ENCODE data around the gene ZRANB2. TPM values are rescaled to one million over a fixed set of nuclear protein-coding genes. Genes with fewer than 3 reads are reported as not detected.

ZRANB2 gene
- total RNA-seq, 1 experiment from 2014 or later: 103 TPM

GRCh38 chr1:71047635-71048607 lies 32.9 kb downstream of the ZRANB2 start, which contains the start of gene PTGER3:
Gene PTGER3 (minus strand): TSS chr1:71047816. CDS start chr1:71047577, 239 bp downstream.
- H4K8ac ChIP-seq (replicated peaks; ENCODE audit: insufficient read length, low read depth, low read length): no peak within 1 kb of the TSS
- no peaks in the 10 kb centered on the region for H4K20me1 ChIP-seq (ENCODE audit: control insufficient read depth, insufficient read depth, insufficient read length)
- H3K79me2 ChIP-seq (ENCODE audit: insufficient read depth, low read length): no peaks in the 10 kb centered on the region
- H3K4me1 ChIP-seq (ENCODE audit: insufficient read depth, low read length): 0 out of 2 replicates have a peak, but pooled peaks cover 2% of the 10 kb centered on the region
- no peak within 1 kb of the TSS for H3K18ac ChIP-seq (ENCODE audit: insufficient read length, low read depth, low read length)
- H3K27me3 ChIP-seq (ENCODE audit: insufficient read depth, low read length): peaks cover 10% of the 10 kb centered on the region; the same call in 1 of the 2 replicates
- no peak within 1 kb of the TSS for H3K9ac ChIP-seq (ENCODE audit: extremely low read depth, insufficient read length, low read length)
- no peak within 1 kb of the TSS for H3T11ph ChIP-seq (ENCODE audit: low read length)
- H2BK120ac ChIP-seq (ENCODE audit: low read depth, low read length, poor library complexity, severe bottlenecking): no peak within 1 kb of the TSS
- no peak within 1 kb of the TSS for H2BK20ac ChIP-seq (ENCODE audit: low read depth, low read length, poor library complexity, severe bottlenecking)
- H3K4me2 ChIP-seq (ENCODE audit: insufficient read depth, insufficient read length, low read length): peak within 1 kb of the TSS; percentile 62
- no peak within 1 kb of the TSS for H2BK12ac ChIP-seq (ENCODE audit: insufficient read length, low read depth, low read length)
- no CpG with 5 or more reads among the region's 56 CpGs for WGBS (ENCODE audit: extremely low coverage, insufficient read length, low lambda C conversion rate)
- Mint-ChIP-seq H3K36me3 (ENCODE audit: insufficient read depth in 1 of 3, low read depth in 3 of 3) (no peaks in the 10 kb centered on the region), H3K4me3 (peak within 1 kb of the TSS; percentile 66 to 84), H3K9me3 (no peaks in the 10 kb centered on the region), H3K27ac (no peak within 1 kb of the TSS; a peak in 1 of 7 replicates), H3K4me1 (peaks cover 4 to 5% of the 10 kb centered on the region in 2 experiments; a peak in 3 of 4 replicates), H3K27me3 (ENCODE audit: low read depth) (peaks cover 47% of the 10 kb centered on the region)
- no peaks in the 10 kb centered on the region for H3K9me3 ChIP-seq (ENCODE audit: control insufficient read depth, low read depth, low read length)
- no peak within 1 kb of the TSS for H2AK5ac ChIP-seq (ENCODE audit: insufficient read length, low read length)
- H3K23ac ChIP-seq (ENCODE audit: insufficient read length, low read depth, low read length): no peak within 1 kb of the TSS
- no peak within 1 kb of the TSS for H2BK5ac ChIP-seq (ENCODE audit: insufficient read length, low read length)
- no peak within 1 kb of the TSS for H3K4ac ChIP-seq (ENCODE audit: low read depth, low read length)
- no peak within 1 kb of the TSS for H4K91ac ChIP-seq (ENCODE audit: insufficient read length, low read depth, low read length)
- no peak within 1 kb of the TSS for H3K27ac ChIP-seq (ENCODE audit: insufficient read length, low read depth, low read length)
- no peak within 1 kb of the TSS for H2BK15ac ChIP-seq (ENCODE audit: low read depth, low read length)
- H3K23me2 ChIP-seq (ENCODE audit: insufficient read length, low read depth, low read length, poor library complexity, severe bottlenecking): peaks cover 9% of the 10 kb centered on the region
- H4K5ac ChIP-seq (ENCODE audit: insufficient read length, low read depth, low read length): no peak within 1 kb of the TSS
- peak; percentile 75 for DNase-seq
- H3K79me1 ChIP-seq (ENCODE audit: insufficient read depth, low read depth, low read length, poor library complexity, severe bottlenecking): no peaks in the 10 kb centered on the region
- 0 out of 2 replicates have a peak within 1 kb of the TSS, but pooled peaks have one; percentile 27 for H3K14ac ChIP-seq (ENCODE audit: insufficient read depth, low read length)
- H2AFZ ChIP-seq (ENCODE audit: low read length): no peak within 1 kb of the TSS
- no peak within 1 kb of the TSS for H3K56ac ChIP-seq (ENCODE audit: insufficient read length, low read depth, low read length)
- no peak for TF ChIP-seq CTCF (conservative IDR thresholded peaks at IDR 0.05)
